ENCODE measurements around the gene GABRD. TPM values are rescaled to one million over a fixed set of nuclear protein-coding genes. Genes with fewer than 3 reads are reported as not detected.

Gene GABRD
- total and polyA plus RNA-seq, 2 of the 13 experiments (the other 11 are each of a cell fraction or from before 2014, with no cell fraction given), result not detected

DNA sequence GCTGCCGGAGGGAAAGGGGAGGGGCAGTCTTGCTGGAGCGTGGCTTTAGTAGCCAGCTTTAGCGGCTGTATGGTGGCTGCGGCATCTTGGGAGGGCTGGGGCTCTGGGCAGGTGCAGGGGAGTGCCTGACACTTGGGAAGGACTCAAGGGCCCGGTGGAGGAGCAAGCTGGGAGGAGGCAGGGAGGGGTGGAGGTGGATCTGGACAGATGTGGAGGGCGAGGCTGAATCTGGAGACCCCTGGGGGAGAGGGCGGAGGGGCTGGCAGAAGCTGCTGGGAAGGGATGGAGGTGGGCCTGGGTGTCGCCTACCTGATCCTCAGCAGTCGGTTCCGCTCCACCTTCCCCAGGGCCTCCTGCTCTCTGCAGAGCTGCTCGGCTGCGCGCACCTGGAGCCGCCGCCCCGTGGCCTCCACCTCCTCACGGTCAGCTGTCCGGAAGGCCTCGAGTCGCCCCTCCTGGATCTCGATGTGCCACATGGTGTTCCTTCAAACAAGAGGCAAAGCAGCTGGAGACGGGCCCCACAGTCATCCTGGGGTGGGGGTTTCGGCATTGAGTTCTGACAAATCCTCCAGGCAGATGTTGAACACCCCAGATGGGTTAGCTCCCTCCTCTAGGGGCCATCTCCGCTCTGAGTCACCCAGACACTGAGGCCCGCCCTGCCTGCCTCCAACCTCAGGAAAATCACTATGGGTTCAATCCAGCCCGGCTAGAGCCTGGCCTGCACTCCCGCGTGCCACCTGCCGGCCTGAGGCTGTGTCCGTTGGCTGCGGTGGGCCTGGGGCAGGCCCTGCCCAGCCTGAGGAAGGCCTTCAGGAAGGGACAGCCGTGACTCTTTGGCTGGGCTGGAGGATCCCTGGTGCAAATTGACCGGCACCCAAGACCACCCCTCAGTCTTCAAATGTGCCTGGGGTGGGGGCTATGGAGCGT, 45.2 kb upstream of the GABRD start:
- Histone ChIP-seq H3K27ac (ENCODE audit: extremely low read length, insufficient read depth, low read length) (no peak overlapping the region), H3K36me3 (replicated peaks in 1 of 2; ENCODE audit: control insufficient read depth in 1 of 2, insufficient read depth in 2 of 2, low read length in 2 of 2) (no peaks in the 10 kb centered on the region), H3K4me3 (replicated peaks in 1 of 3; ENCODE audit: insufficient read depth in 1 of 3, low read depth in 2 of 3, low read length in 3 of 3) (no peak overlapping the region), H4K20me1 (ENCODE audit: insufficient read depth, low read length) (no peaks in the 10 kb centered on the region), H3K4me2 (ENCODE audit: low read depth, low read length) (no peak overlapping the region), H3K4me1 (ENCODE audit: insufficient read depth, low read length) (no peaks in the 10 kb centered on the region), H2AFZ (ENCODE audit: low read length) (no peak overlapping the region), H3K9ac (ENCODE audit: insufficient read depth, low read depth, low read length) (no peak overlapping the region), H3K79me2 (ENCODE audit: insufficient read depth, low read length) (no peaks in the 10 kb centered on the region), H3K9me3 (ENCODE audit: low read length) (no peaks in the 10 kb centered on the region), H3K27me3 (ENCODE audit: control insufficient read depth in 1 of 2, insufficient read depth in 2 of 2, low read length in 2 of 2) (peaks cover 17 to 51% of the 10 kb centered on the region in 2 experiments; a peak in 4 of 5 replicates)
- BruUV-seq (replicated peaks), result no TSS peak
- in situ Hi-C loops (cut with HindIII; ENCODE audit: extremely low pct_ligation_motif_present, low pct_unique_long_range_greater_than_20kb), result no loop called here
- intact Hi-C loops (cut with micrococcal nuclease; ENCODE audit: unreplicated experiment), result loop anchor here (1.0 kb wide), 1 partner anchor 14 kb away; no protein-coding TSS in a partner anchor
- DNase-seq (ENCODE audit: low spot score) (no peak), ATAC-seq (peak; percentile 84), FAIRE-seq (no peak)
- WGBS (ENCODE audit: low lambda C conversion rate), result 54% methylated on average over 12 of the region's 34 CpGs
- ChIA-PET POLR2A (no interaction called here), CTCF (ENCODE audit: low intra/inter-chr PET ratio, low total read pairs) (interaction anchor here (1.5 kb wide), 1 partner anchor 14 kb away, joined by 6 read pairs; no protein-coding TSS in a partner anchor)
- TF ChIP-seq ZNF496 (CRISPR knock-in tag; IDR thresholded peaks at IDR 0.05; ENCODE audit: insufficient replicate concordance) (no peak), POGK (CRISPR knock-in tag; conservative IDR thresholded peaks at IDR 0.05) (no peak), ZNF547 (CRISPR knock-in tag; IDR thresholded peaks at IDR 0.05) (no peak), BHLHE40 (IDR thresholded peaks at IDR 0.05; ENCODE audit: low read length) (no peak), ZNF343 (CRISPR knock-in tag; IDR thresholded peaks at IDR 0.05) (no peak), ZFP1 (CRISPR knock-in tag; IDR thresholded peaks at IDR 0.05) (no peak), CTCF (CRISPR knock-in tag; IDR thresholded peaks at IDR 0.05) (peak; percentile 74), AGO1 (IDR thresholded peaks at IDR 0.05; ENCODE audit: low read depth, low read length, poor library complexity, severe bottlenecking) (peak; percentile 6), XRCC5 (optimal IDR thresholded peaks at IDR 0.05; ENCODE audit: low read length) (peak; percentile 54), SMC3 (IDR thresholded peaks at IDR 0.05; ENCODE audit: low read length) (peak; percentile 5; the same call in 1 of the 2 replicates), ZNF350 (CRISPR knock-in tag; IDR thresholded peaks at IDR 0.05; ENCODE audit: borderline replicate concordance, low read depth) (no peak), ZFY (CRISPR knock-in tag; IDR thresholded peaks at IDR 0.05) (peak; percentile 33; the same call in 1 of the 2 replicates), ZNF572 (CRISPR knock-in tag; IDR thresholded peaks at IDR 0.05) (0 out of 2 replicates have a peak, but pooled peaks have one; percentile 42), TEAD2 (CRISPR knock-in tag; IDR thresholded peaks at IDR 0.05) (no peak), HNF4G (IDR thresholded peaks at IDR 0.05; ENCODE audit: borderline replicate concordance, low read depth, low read length) (no peak), HNF4G (CRISPR knock-in tag; IDR thresholded peaks at IDR 0.05; ENCODE audit: borderline replicate concordance, low read depth) (no peak)
- TF ChIP-seq, protein P1, sequence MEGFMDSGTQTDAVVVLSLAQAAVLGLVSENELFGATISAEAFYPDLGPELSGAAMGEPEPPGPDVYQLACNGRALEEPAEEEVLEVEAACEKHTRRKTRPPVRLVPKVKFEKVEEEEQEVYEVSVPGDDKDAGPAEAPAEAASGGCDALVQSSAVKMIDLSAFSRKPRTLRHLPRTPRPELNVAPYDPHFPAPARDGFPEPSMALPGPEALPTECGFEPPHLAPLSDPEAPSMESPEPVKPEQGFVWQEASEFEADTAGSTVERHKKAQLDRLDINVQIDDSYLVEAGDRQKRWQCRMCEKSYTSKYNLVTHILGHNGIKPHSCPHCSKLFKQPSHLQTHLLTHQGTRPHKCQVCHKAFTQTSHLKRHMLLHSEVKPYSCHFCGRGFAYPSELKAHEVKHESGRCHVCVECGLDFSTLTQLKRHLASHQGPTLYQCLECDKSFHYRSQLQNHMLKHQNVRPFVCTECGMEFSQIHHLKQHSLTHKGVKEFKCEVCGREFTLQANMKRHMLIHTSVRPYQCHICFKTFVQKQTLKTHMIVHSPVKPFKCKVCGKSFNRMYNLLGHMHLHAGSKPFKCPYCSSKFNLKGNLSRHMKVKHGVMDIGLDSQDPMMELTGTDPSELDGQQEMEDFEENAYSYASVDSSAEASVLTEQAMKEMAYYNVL (CRISPR knock-in tag; IDR thresholded peaks at IDR 0.05; ENCODE audit: borderline replicate concordance), result no peak

Data from HepG2 (cell line).